GM12874 (cell line): ENCODE results near the gene GAS2L1.

ENCODE experiments used
- TF ChIP-seq, protein P1 (sequence below): IDR thresholded peaks from 2 replicates; pipeline ENCODE4 v1.5.1; 2011; ENCODE audit warnings: low read depth, mild to moderate bottlenecking, control low read depth, low read length, moderate library complexity; ENCODE audit not compliant: insufficient read depth

The GAS2L1 gene

DNA sequence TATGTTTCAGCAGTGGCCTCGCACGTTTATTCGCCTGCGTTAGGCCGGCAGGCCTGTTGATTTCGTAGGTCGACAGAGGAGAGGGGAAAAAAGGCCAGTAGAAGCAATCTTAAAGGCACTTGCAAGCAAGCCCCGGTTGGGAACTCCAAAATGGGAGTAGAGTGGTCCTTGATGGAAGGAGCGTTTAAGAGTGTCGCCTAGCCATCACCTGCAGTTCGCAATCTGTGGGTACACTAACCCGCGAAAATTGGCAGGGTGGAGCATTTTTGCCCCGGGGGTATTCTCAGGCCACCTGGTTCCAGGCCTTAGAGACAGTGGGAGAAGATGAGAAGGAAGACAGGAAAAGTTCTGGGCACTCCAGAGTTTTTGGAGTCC lies 37.2 kb upstream of the GAS2L1 start:
- TF ChIP-seq, protein P1, sequence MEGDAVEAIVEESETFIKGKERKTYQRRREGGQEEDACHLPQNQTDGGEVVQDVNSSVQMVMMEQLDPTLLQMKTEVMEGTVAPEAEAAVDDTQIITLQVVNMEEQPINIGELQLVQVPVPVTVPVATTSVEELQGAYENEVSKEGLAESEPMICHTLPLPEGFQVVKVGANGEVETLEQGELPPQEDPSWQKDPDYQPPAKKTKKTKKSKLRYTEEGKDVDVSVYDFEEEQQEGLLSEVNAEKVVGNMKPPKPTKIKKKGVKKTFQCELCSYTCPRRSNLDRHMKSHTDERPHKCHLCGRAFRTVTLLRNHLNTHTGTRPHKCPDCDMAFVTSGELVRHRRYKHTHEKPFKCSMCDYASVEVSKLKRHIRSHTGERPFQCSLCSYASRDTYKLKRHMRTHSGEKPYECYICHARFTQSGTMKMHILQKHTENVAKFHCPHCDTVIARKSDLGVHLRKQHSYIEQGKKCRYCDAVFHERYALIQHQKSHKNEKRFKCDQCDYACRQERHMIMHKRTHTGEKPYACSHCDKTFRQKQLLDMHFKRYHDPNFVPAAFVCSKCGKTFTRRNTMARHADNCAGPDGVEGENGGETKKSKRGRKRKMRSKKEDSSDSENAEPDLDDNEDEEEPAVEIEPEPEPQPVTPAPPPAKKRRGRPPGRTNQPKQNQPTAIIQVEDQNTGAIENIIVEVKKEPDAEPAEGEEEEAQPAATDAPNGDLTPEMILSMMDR, result no peak

DNA sequence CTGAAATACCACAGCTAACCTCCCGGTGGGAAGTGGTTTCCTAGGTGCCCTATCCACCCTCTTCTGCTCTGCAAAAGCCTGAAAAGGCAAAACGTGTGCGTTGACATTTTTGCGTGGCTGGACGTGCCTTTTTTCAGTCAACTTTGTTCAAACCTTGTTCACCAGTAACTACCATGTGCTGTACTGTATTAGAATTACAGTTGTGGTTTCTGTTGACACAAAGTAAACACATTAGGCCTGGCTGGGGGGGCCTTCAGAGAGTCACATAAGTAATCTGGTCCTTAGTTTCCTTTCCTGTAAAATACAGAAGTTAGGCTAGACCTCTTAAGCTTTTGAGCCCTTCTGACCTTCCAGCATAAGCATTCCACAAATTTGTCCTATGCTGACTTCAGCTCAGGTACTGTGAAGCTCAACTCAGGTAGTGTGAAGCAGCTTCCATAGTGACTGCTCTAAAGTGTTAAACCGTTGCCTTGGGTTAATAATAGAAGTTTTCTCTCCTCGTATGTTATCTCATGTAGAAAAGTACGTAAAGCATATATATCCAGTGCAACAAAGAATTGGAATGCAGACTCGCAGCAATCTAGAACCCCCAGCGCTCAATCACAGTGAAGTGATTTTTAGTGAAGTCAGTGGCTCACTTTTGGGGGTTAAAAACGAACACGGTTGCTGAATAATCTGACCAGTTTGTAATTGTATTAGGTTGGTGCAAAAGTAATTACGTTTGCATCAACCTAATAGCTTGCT lies 36.5 kb upstream of the GAS2L1 start:
- TF ChIP-seq, protein P1, result no peak

DNA sequence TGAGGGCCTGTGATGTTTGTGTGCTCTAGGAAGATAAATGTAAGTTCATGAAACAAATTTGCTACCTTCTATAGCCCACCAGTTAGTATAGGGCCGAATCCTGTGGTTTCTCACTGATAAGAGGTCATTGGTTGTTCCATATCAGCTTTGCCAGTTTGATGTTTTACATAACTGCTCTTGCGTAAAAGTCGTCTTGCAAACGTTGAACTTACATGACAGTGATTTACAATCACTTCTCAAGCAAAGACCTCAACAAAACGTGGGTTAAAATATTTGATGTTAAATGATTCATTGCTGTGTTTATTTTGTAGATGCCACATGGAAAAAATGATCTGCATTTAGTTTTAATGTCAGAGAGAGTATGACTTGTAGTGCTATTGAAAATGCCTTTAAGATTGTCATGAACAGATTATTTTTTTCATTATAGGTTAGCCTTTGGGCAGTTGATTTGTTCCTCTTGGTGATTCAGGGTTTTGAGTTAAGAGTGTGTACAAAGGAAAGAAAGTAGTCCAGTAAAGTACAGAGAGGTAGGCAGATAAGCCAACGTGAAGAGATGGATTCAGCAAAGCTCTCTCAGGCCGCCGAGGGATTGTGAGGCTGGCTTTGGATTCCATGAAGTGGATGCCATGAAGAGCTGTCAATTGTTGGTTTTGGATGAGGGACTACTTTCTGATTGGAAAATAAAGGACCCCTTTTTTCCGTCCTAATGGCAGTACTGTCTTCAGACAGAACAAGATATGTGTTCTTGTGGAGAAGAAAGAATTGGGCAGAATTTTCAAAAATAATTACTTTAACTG lies 35.8 kb upstream of the GAS2L1 start:
- TF ChIP-seq, protein P1, result no peak

DNA sequence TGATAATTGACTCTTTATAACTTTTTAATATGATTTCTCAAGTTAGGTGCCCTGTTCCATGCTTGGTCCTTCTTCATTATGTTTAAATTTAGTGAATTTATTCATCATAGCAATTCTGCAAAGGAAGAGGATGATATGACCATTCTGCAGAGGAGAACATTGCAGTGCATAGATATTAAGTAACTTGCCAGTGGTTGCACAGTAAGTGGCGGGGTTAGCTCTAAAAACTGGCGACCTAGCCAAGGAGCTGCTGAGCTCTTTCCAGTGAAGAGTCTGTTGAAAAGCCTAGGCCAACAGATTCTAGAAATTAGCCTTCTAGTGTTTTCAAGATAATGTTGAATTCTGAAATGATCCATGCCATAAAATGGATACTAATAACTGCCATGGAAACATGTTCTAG lies 33.8 kb upstream of the GAS2L1 start:
- TF ChIP-seq, protein P1, result no peak

DNA sequence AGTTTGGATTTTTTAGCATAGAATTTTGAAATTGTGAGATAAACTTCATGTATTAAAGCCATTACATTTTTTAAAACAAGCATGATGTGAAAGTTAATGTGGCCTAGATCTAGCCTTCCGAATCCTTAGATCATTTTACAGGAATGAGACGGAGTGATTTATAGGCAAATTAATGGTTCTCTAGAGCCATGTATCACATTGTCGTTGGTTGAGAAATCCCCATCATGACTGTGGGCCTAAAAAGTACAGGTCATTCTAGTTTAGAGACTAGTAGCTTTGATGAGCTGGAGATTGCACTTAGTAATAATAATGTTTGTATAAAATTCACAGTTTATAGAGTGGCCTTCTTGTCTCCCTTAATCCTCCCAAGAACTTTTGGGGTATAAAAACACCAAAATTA lies 31.3 kb upstream of the GAS2L1 start:
- TF ChIP-seq, protein P1, result no peak

DNA sequence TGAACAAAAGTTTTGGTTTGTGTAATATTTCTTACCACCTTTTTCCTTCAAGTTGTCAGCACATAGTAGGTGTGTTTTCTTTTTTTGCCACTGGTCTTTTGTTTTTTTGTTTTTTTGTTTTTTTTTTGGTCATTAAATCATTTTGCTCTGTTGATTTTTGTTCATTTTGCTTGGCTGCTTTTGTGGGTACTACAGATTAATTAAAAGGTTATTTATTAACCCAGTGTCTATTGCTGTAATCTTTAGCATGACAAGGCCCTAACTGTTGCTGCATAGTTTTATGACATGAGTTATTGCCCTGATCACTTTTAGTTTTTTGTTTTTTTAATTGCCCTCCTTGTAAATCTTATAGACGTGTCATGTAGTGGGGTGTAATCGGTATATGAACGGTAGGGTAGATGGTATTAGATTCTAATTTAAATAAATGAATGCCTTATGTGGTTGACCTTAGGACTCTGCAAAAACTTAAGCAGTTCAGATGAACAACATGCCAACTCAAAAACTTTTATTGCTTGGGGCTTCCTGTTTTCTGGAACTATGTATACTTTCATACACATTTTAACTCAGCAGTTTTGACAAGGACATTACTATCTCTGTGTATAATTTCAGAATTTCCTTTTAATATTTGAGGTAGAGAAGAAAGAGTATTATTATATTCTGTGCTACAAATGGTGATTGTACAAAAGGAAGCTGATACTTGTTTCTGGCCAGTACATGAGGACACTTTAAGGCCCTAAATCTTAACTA lies 30.5 kb upstream of the GAS2L1 start:
- TF ChIP-seq, protein P1, result no peak

DNA sequence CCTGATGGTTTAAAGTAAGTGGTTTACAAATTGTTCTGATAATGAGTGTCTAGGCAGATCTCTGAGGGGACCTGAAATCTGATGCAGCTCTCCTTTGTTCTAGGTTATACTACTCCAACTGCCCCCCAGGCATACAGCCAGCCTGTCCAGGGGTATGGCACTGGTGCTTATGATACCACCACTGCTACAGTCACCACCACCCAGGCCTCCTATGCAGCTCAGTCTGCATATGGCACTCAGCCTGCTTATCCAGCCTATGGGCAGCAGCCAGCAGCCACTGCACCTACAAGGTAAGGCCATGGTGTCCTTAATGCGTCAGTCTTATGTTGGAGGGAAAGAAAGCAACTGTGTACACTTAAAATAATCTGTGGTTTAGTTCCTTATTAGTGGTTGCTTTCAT lies 28.5 kb upstream of the GAS2L1 start:
- TF ChIP-seq, protein P1, result no peak
